Right lobe of liver (tissue), 4 donors: ENCODE measurements around the gene TMEM175.

ENCODE experiments used
- POLR2A ChIP-seq: fragments of 450-650 bp; IDR thresholded peaks from one replicate; pipeline ENCODE4 v1.6.1; 2017; ENCODE audit warnings: antibody characterized with exemption, mild to moderate bottlenecking
- TF ChIP-seq, protein P1 (sequence below), 4 donors: fragments of 200-600 bp in 3 of 4; fragments of 450-650 bp in 1 of 4; IDR thresholded peaks; one replicate each; pipeline versions ENCODE4 v1.5.1 to v1.8.0; 2016 to 2022; ENCODE audit warnings: antibody characterized with exemption in 4 of 4, mild to moderate bottlenecking in 2 of 4
- donor health status: DM: no; HTN: no; CAD: no.
- donor health status: DM: no; HTN: no; CAD: no.
- donor health status: DM: no; HTN: yes; CAD: no.

DNA sequence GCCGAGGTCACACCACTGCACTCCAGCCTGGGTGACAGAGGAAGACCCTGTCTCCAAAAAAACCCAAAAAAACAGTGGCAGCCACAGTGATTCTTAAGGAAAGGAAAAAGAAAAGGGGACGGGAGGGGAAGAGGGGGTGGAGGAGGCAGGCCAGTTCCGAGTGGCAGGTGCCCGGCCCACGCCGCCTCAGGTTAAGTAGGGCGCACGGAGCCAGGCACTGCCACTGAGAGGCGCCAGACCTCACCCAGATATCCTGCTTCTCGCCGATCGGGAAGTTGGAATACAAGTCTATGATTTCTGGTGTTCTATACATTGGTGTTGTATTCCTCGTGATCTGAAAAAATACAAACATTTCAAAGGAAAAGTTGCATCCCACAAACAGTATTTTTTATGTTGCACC is 36.0 kb upstream of the TMEM175 start:
- TF ChIP-seq, protein P1, sequence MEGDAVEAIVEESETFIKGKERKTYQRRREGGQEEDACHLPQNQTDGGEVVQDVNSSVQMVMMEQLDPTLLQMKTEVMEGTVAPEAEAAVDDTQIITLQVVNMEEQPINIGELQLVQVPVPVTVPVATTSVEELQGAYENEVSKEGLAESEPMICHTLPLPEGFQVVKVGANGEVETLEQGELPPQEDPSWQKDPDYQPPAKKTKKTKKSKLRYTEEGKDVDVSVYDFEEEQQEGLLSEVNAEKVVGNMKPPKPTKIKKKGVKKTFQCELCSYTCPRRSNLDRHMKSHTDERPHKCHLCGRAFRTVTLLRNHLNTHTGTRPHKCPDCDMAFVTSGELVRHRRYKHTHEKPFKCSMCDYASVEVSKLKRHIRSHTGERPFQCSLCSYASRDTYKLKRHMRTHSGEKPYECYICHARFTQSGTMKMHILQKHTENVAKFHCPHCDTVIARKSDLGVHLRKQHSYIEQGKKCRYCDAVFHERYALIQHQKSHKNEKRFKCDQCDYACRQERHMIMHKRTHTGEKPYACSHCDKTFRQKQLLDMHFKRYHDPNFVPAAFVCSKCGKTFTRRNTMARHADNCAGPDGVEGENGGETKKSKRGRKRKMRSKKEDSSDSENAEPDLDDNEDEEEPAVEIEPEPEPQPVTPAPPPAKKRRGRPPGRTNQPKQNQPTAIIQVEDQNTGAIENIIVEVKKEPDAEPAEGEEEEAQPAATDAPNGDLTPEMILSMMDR (IDR thresholded peaks at IDR 0.05) = peak in 1 of 4 donors; percentile 15
- TF ChIP-seq POLR2A = no peak
